GM12878 (cell line): Measurements from ENCODE around the gene HTATIP2. TPM values are rescaled to one million over a fixed set of nuclear protein-coding genes. Genes with fewer than 3 reads are reported as not detected.

Source experiments
- ATAC-seq: fragments of 200-7000 bp; cut with Tn5 transposase; 3 replicates; pipeline ENCODE4 v1.9.1; 2020; ENCODE audit warnings: mild to moderate bottlenecking, moderate library complexity
- BruUV-seq: library from RNA; stranded (reverse); fragments of 400-500 nt; replicated peaks from 2 replicates; lab custom pipeline; 2021; lab: Mats Ljungman, UMichigan
- CTCF ChIA-PET: fragments of 300-600 bp; sonication (Branson Sonifier 250); formaldehyde crosslinking; extraction: SDS; loops from one replicate; lab custom pipeline; 2021; ENCODE audit warnings: inconsistent platforms; lab: Yijun Ruan, JAX
- POLR2A ChIA-PET: fragments of 350-600 bp; formaldehyde crosslinking; extraction: SDS; loops from one replicate; lab custom pipeline; 2021; ENCODE audit warnings: inconsistent platforms; lab: Charles Lee
- RAD21 ChIA-PET: fragments of 300-600 bp; sonication (Branson Sonifier 250); formaldehyde crosslinking; loops from one replicate; lab custom pipeline; 2023; ENCODE audit warnings: antibody characterized with exemption; ENCODE audit not compliant: unreplicated experiment; lab: Charles Lee
- SMC1A ChIA-PET: fragments of 300-600 bp; sonication (Branson Sonifier 250); formaldehyde crosslinking; loops from one replicate; lab custom pipeline; 2023; ENCODE audit not compliant: unreplicated experiment, uncharacterized antibody; lab: Charles Lee
- DNase-seq: peaks from one replicate; pipeline ENCODE4 v3.0.0-alpha.2; 2011; ENCODE audit warnings: low read depth, low spot score
- FAIRE-seq: peaks from 3 replicates; lab custom pipeline; 2011; peaks lifted over from hg19 to GRCh38; lab: Jason Lieb, UNC
- H2AFZ ChIP-seq: 2 replicates; pipeline ENCODE4 v1.6.0; 2011; ENCODE audit warnings: low read depth, low read length, control low read depth; ENCODE audit not compliant: control insufficient read depth
- H3K27ac ChIP-seq: 2 replicates; pipeline ENCODE4 v1.5.1; 2011; ENCODE audit warnings: control low read depth; ENCODE audit not compliant: control insufficient read depth, insufficient read depth
- H3K27me3 ChIP-seq, 2 experiments: replicated peaks in 1 of 2; 2 replicates each; pipeline versions ENCODE4 v1.6.0 to v1.6.1; 2011; ENCODE audit warnings: low read length in 1 of 2; ENCODE audit not compliant: control insufficient read depth in 2 of 2, insufficient read depth in 2 of 2
- H3K36me3 ChIP-seq, 2 experiments: 2 replicates each; pipeline ENCODE4 v1.5.1; 2011; ENCODE audit warnings: low read length in 1 of 2; ENCODE audit not compliant: control insufficient read depth in 2 of 2, insufficient read depth in 2 of 2
- H3K4me1 ChIP-seq: 2 replicates; pipeline ENCODE4 v1.6.1; 2011; ENCODE audit warnings: mild to moderate bottlenecking, low read length, moderate library complexity, mixed read lengths; ENCODE audit not compliant: control insufficient read depth, insufficient read depth
- H3K4me2 ChIP-seq: 2 replicates; pipeline ENCODE4 v1.6.0; 2011; ENCODE audit warnings: control low read depth; ENCODE audit not compliant: control insufficient read depth, insufficient read depth
- H3K4me3 ChIP-seq: fragments of 200-600 bp; sonication (generic); 2 replicates; pipeline ENCODE4 v1.5.1; 2016
- H3K79me2 ChIP-seq: 2 replicates; pipeline ENCODE4 v1.6.0; 2011; ENCODE audit warnings: low read length; ENCODE audit not compliant: control insufficient read depth, insufficient read depth
- H3K9ac ChIP-seq: 2 replicates; pipeline ENCODE4 v1.8.0; 2011; ENCODE audit warnings: low read length, control low read depth, mixed read lengths; ENCODE audit not compliant: control insufficient read depth, insufficient read depth
- H3K9me3 ChIP-seq: replicated peaks from 3 replicates; pipeline ENCODE4 v1.5.1; 2011; ENCODE audit warnings: mild to moderate bottlenecking, low read length; ENCODE audit not compliant: control insufficient read depth, insufficient read depth
- H4K20me1 ChIP-seq: 2 replicates; pipeline ENCODE4 v1.6.0; 2011; ENCODE audit not compliant: control insufficient read depth, insufficient read depth
- HDGF ChIP-seq: fragments of 450-650 bp; IDR thresholded peaks from 2 replicates; pipeline ENCODE4 v1.6.1; 2016; ENCODE audit warnings: antibody characterized with exemption
- IRF5 ChIP-seq: fragments of 450-650 bp; IDR thresholded peaks from 2 replicates; pipeline ENCODE4 v1.6.1; 2017; ENCODE audit warnings: borderline replicate concordance
- NFXL1 ChIP-seq: fragments of 450-650 bp; IDR thresholded peaks from 2 replicates; pipeline ENCODE4 v1.6.1; 2017; ENCODE audit warnings: antibody characterized with exemption, mild to moderate bottlenecking, borderline replicate concordance
- PRDM15 ChIP-seq: fragments of 450-650 bp; formaldehyde crosslinking; IDR thresholded peaks from 2 replicates; pipeline ENCODE4 v1.4.0; 2020; ENCODE audit warnings: mild to moderate bottlenecking, moderate library complexity
- RB1 ChIP-seq: fragments of 450-650 bp; formaldehyde crosslinking; IDR thresholded peaks from 2 replicates; pipeline ENCODE4 v1.6.1; 2017; ENCODE audit warnings: mild to moderate bottlenecking, borderline replicate concordance
- SREBF1 ChIP-seq: IDR thresholded peaks from 2 replicates; pipeline ENCODE4 v1.6.1; 2012; ENCODE audit warnings: mild to moderate bottlenecking, low read length
- YBX1 ChIP-seq: fragments of 450-650 bp; IDR thresholded peaks from 2 replicates; pipeline ENCODE4 v1.6.1; 2016; ENCODE audit warnings: antibody characterized with exemption
- ZBTB40 ChIP-seq: fragments of 450-650 bp; IDR thresholded peaks from 2 replicates; pipeline ENCODE4 v1.6.1; 2016; ENCODE audit warnings: mild to moderate bottlenecking, moderate library complexity, borderline replicate concordance
- ZNF274 ChIP-seq: IDR thresholded peaks from one replicate; pipeline ENCODE4 v1.8.0; 2011; ENCODE audit not compliant: insufficient read length, insufficient read depth
- WGBS: methylation state at CpG from one replicate; pipeline ENCODE4 v1.1.6; 2016; ENCODE audit warnings: low lambda C conversion rate; ENCODE audit not compliant: insufficient replicate concordance, insufficient coverage; ENCODE audit errors: missing lambda C conversion rate; 5-methylcytosine and 5-hydroxymethylcytosine counted together
- in situ Hi-C: fragments of 300-500 bp; cut with MboI; formaldehyde crosslinking; loops from 9 replicates; pipeline ENCODE4 v1.14.3; 2018; ENCODE audit warnings: mixed read lengths
- intact Hi-C: fragments of 100-400 bp; cut with micrococcal nuclease; formaldehyde crosslinking; loops from one replicate; pipeline ENCODE4 v1.14.2; 2022; ENCODE audit not compliant: unreplicated experiment
- polyA plus RNA-seq, 11 experiments: library from polyadenylated mRNA; depleted of rRNA in 4 of 11; unstranded in 6 of 11; stranded (reverse) in 5 of 11; fragments of >200 nt; fragmentation: Nextera tagmentation in 4 of 11; fragmentation: Illumina TruSeq in 1 of 11; extraction: Ambion mirVana in 4 of 11; extraction: Trizol in 1 of 11; gene quantifications; 1 replicate in 1 of 11; 2 replicates in 10 of 11; pipeline versions ENCODE4 v1.2.1 to v1.2.3, GENCODE V29; 2011 to 2016; ENCODE audit warnings: inconsistent platforms in 2 of 11, missing spikeins in 2 of 11, low read depth in 1 of 11
- total RNA-seq, 4 experiments: library from RNA; depleted of rRNA in 3 of 4; stranded (reverse); fragments of >200 nt in 3 of 4; fragmentation: Illumina TruSeq in 1 of 4; extraction: Trizol in 1 of 4; gene quantifications; 2 replicates each; pipeline versions ENCODE4 v1.2.1 to v1.2.3, GENCODE V29; 2013 to 2021

Gene HTATIP2
- total and polyA plus RNA-seq, 10 of the 15 experiments (the other 5 are each of a cell fraction or from before 2014, with no cell fraction given), result 25.4 to 58.5 (median 42.2) TPM

GRCh38 chr11:20421946-20422345, 58.4 kb downstream of the HTATIP2 start (continued):
- TF ChIP-seq PRDM15 (CRISPR knock-in tag), result no peak
- TF ChIP-seq ZNF274, result no peak

- no peaks in the 10 kb centered on the region for H3K27me3 ChIP-seq
- H3K9ac ChIP-seq, result no peak overlapping the region
- no peaks in the 10 kb centered on the region for H4K20me1 ChIP-seq
- no peak overlapping the region for H3K27ac ChIP-seq
- DNase-seq, result no peak
- ChIA-PET CTCF (no interaction called here), POLR2A (no interaction called here), SMC1A (no interaction called here), RAD21 (no interaction called here)
- intact Hi-C loops, result no loop called here
- no peak overlapping the region for H3K4me3 ChIP-seq
- TF ChIP-seq YBX1 (no peak), NFXL1 (no peak), ZBTB40 (no peak), RB1 (no peak), IRF5 (no peak), SREBF1 (no peak), HDGF (no peak)
- no TSS peak for BruUV-seq
- 97% methylated on average over 5 of the region's 5 CpGs for WGBS
- H3K36me3 ChIP-seq, result no peaks in the 10 kb centered on the region; a peak in 2 of 4 replicates
- H3K79me2 ChIP-seq, result no peaks in the 10 kb centered on the region
- ATAC-seq, result no peak
- H3K4me1 ChIP-seq, result no peaks in the 10 kb centered on the region
- no peak overlapping the region for H3K4me2 ChIP-seq
- H3K9me3 ChIP-seq, result no peaks in the 10 kb centered on the region
- FAIRE-seq, result no peak
- in situ Hi-C loops, result no loop called here
- no peak overlapping the region for H2AFZ ChIP-seq
Observed at GRCh38 chr11:20429216-20429615, 65.7 kb downstream of the HTATIP2 start.
